Kidney tubule cell (primary cell): ENCODE results near the gene ARHGAP24.
A peak's percentile ranks its signal among the peaks of the same experiment; 100 is the strongest.
"Not testable (repeated sequence)": the region's sequence is repeated elsewhere in the genome, so short reads cannot be mapped to it uniquely, and the experiment has no call there.

Source experiments
- DNase-seq: peaks from one replicate; pipeline ENCODE4 v3.0.0-alpha.2; 2018; ENCODE audit warnings: low spot score

Gene ARHGAP24

GRCh38 chr4:85656759-85657505, 182.0 kb downstream of the ARHGAP24 start:
- no peak for DNase-seq

GRCh38 chr4:85658766-85659439, 184.0 kb downstream of the ARHGAP24 start:
- DNase-seq = no peak

- DNase-seq = no peak
These were observed 184.8 kb downstream of the ARHGAP24 start for GRCh38 chr4:85659610-85660218.

GRCh38 chr4:85666625-85667024, 191.7 kb downstream of the ARHGAP24 start:
- DNase-seq = not testable (repeated sequence)

GRCh38 chr4:85669204-85669603, 194.3 kb downstream of the ARHGAP24 start:
- no peak for DNase-seq

GRCh38 chr4:85669992-85670548, 195.1 kb downstream of the ARHGAP24 start:
- no peak for DNase-seq

GRCh38 chr4:85671120-85671519, 196.2 kb downstream of the ARHGAP24 start:
- no peak for DNase-seq

GRCh38 chr4:85672116-85672515, 197.2 kb downstream of the ARHGAP24 start:
- no peak for DNase-seq

- no peak for DNase-seq
These were observed 198.0 kb downstream of the ARHGAP24 start for GRCh38 chr4:85672959-85673358.

- DNase-seq = no peak
These were observed 198.6 kb downstream of the ARHGAP24 start for GRCh38 chr4:85673540-85673939.

- DNase-seq = no peak
These were observed 200.4 kb downstream of the ARHGAP24 start for GRCh38 chr4:85675076-85676049.

GRCh38 chr4:85676050-85676425, 201.1 kb downstream of the ARHGAP24 start:
- no peak for DNase-seq

GRCh38 chr4:85676850-85677590, 202.1 kb downstream of the ARHGAP24 start:
- peak; percentile 2 for DNase-seq

- DNase-seq = peak; percentile 64
These were observed 206.3 kb downstream of the ARHGAP24 start for GRCh38 chr4:85681221-85681657.

GRCh38 chr4:85681921-85682320, 207.0 kb downstream of the ARHGAP24 start:
- no peak for DNase-seq

GRCh38 chr4:85682391-85682790, 207.4 kb downstream of the ARHGAP24 start:
- no peak for DNase-seq

- no peak for DNase-seq
These were observed 209.7 kb downstream of the ARHGAP24 start for GRCh38 chr4:85684676-85685075.

GRCh38 chr4:85686398-85686797, 211.4 kb downstream of the ARHGAP24 start:
- no peak for DNase-seq

GRCh38 chr4:85688055-85688740, 213.2 kb downstream of the ARHGAP24 start:
- DNase-seq = no peak

- no peak for DNase-seq
These were observed 221.7 kb downstream of the ARHGAP24 start for GRCh38 chr4:85696661-85697060.
